ENCODE results near the gene ENTPD6. TPM values are rescaled to one million over a fixed set of nuclear protein-coding genes. Genes with fewer than 3 reads are reported as not detected.

ENTPD6 gene
- polyA plus RNA-seq, 1 donor from 2014 or later = 143 TPM

DNA sequence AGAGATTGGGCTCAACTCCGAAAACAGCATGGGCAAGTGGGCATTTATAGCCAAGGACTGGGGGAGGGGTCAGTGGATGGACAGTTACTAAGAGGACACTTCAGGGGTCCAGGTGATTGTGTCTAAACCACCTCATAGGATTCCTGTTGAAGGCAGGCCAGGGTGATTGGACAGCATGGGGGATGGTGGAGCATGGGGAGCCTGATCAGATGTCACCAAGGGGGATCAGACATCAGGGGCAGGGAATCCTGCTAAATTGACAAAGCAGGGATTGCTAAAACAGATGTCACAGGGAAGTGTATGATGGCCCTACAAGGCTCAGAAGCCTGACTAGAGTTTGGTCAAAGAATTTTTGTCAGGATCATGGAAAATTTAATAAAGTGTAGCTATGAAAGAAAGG is 49.9 kb downstream of the ENTPD6 start:
- H3K27ac ChIP-seq (ENCODE audit: low read length) = no peak overlapping the region
- H3K36me3 ChIP-seq (ENCODE audit: insufficient read depth, low read length) = no peaks in the 10 kb centered on the region
- no peak overlapping the region for H2AFZ ChIP-seq (ENCODE audit: low read depth, low read length)
- peaks cover 5% of the 10 kb centered on the region for H3F3A ChIP-seq (ENCODE audit: insufficient read depth, low read length, poor library complexity, severe bottlenecking)
- H4K20me1 ChIP-seq (ENCODE audit: insufficient read depth) = no peaks in the 10 kb centered on the region
- TF ChIP-seq TAF1 (IDR thresholded peaks at IDR 0.05; ENCODE audit: low read depth) = no peak
- TF ChIP-seq, protein P1, sequence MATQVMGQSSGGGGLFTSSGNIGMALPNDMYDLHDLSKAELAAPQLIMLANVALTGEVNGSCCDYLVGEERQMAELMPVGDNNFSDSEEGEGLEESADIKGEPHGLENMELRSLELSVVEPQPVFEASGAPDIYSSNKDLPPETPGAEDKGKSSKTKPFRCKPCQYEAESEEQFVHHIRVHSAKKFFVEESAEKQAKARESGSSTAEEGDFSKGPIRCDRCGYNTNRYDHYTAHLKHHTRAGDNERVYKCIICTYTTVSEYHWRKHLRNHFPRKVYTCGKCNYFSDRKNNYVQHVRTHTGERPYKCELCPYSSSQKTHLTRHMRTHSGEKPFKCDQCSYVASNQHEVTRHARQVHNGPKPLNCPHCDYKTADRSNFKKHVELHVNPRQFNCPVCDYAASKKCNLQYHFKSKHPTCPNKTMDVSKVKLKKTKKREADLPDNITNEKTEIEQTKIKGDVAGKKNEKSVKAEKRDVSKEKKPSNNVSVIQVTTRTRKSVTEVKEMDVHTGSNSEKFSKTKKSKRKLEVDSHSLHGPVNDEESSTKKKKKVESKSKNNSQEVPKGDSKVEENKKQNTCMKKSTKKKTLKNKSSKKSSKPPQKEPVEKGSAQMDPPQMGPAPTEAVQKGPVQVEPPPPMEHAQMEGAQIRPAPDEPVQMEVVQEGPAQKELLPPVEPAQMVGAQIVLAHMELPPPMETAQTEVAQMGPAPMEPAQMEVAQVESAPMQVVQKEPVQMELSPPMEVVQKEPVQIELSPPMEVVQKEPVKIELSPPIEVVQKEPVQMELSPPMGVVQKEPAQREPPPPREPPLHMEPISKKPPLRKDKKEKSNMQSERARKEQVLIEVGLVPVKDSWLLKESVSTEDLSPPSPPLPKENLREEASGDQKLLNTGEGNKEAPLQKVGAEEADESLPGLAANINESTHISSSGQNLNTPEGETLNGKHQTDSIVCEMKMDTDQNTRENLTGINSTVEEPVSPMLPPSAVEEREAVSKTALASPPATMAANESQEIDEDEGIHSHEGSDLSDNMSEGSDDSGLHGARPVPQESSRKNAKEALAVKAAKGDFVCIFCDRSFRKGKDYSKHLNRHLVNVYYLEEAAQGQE (IDR thresholded peaks at IDR 0.05; ENCODE audit: borderline replicate concordance) = no peak
- TF ChIP-seq, protein P2, sequence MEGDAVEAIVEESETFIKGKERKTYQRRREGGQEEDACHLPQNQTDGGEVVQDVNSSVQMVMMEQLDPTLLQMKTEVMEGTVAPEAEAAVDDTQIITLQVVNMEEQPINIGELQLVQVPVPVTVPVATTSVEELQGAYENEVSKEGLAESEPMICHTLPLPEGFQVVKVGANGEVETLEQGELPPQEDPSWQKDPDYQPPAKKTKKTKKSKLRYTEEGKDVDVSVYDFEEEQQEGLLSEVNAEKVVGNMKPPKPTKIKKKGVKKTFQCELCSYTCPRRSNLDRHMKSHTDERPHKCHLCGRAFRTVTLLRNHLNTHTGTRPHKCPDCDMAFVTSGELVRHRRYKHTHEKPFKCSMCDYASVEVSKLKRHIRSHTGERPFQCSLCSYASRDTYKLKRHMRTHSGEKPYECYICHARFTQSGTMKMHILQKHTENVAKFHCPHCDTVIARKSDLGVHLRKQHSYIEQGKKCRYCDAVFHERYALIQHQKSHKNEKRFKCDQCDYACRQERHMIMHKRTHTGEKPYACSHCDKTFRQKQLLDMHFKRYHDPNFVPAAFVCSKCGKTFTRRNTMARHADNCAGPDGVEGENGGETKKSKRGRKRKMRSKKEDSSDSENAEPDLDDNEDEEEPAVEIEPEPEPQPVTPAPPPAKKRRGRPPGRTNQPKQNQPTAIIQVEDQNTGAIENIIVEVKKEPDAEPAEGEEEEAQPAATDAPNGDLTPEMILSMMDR (IDR thresholded peaks at IDR 0.05; ENCODE audit: poor library complexity, severe bottlenecking) = no peak
- no peak for TF ChIP-seq POLR2AphosphoS5 (IDR thresholded peaks at IDR 0.05)
- no peak for TF ChIP-seq EP300 (conservative IDR thresholded peaks at IDR 0.05; ENCODE audit: poor library complexity, severe bottlenecking)
- H3K9me3 ChIP-seq (ENCODE audit: low read length) = no peaks in the 10 kb centered on the region
- peaks cover 15% of the 10 kb centered on the region for H3K79me2 ChIP-seq (replicated peaks; ENCODE audit: insufficient read depth, low read length)
- no peaks in the 10 kb centered on the region for H3K9me2 ChIP-seq (ENCODE audit: insufficient read depth, low read length)
- H3K4me2 ChIP-seq (ENCODE audit: low read length) = no peak overlapping the region
- no peaks in the 10 kb centered on the region for H3K27me3 ChIP-seq (ENCODE audit: insufficient read depth, low read depth, low read length)
- H3K9ac ChIP-seq (ENCODE audit: low read length) = no peak overlapping the region
- H3K4me3 ChIP-seq (ENCODE audit: low read length) = no peak overlapping the region

DNA sequence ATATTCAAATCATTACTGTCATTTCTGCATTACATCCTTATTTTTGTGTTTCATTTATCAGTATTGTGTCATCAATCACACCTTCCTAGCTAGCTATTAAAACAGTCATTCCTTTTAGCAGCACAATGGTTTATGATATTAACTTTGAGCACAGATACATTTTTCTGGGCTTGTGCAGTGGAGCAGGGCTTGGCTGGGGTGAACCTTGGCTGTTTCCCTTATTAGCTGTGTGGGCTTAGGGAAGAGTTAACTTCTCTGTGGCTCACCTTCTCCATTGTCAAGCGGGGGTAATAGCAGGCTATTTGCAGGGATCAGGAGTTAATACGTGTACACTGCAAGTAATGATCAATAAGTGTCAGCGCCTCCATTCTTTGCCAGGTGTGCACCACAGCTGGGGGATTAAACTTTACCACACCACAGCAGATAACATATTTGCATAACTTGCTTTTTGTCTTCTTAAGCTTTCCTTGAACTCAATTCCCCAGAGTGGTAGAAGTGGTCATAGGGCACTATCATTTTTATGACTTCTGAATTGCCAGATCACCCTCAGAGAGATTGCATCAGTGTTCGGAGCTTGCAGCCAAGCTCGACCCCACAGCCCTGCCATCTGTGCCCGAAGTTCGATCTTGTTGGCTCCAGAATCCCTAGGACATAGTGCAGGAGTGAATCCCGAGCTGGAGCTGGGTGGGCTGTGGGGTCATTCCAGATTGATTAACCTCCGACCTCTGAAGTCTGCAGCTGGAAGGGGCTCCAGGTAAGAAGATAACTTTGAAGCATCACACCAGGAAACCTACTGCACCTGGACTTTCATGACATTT is 50.9 kb downstream of the ENTPD6 start:
- no peak overlapping the region for H3K4me2 ChIP-seq (ENCODE audit: low read length)
- H3K9ac ChIP-seq (ENCODE audit: low read length) = no peak overlapping the region
- no peak overlapping the region for H3K27ac ChIP-seq (ENCODE audit: low read length)
- H3K36me3 ChIP-seq (ENCODE audit: insufficient read depth, low read length) = no peaks in the 10 kb centered on the region
- peaks cover 24% of the 10 kb centered on the region for H3K79me2 ChIP-seq (replicated peaks; ENCODE audit: insufficient read depth, low read length)
- H3K9me3 ChIP-seq (ENCODE audit: low read length) = no peaks in the 10 kb centered on the region
- TF ChIP-seq, protein P2 (IDR thresholded peaks at IDR 0.05; ENCODE audit: poor library complexity, severe bottlenecking) = no peak
- no peak for TF ChIP-seq MXI1 (conservative IDR thresholded peaks at IDR 0.05; ENCODE audit: poor library complexity, severe bottlenecking)
- TF ChIP-seq EZH2 (IDR thresholded peaks at IDR 0.05; ENCODE audit: borderline replicate concordance, insufficient read depth, low read length, poor library complexity, severe bottlenecking) = no peak
- TF ChIP-seq EP300 (conservative IDR thresholded peaks at IDR 0.05; ENCODE audit: poor library complexity, severe bottlenecking) = no peak
- TF ChIP-seq, protein P1 (IDR thresholded peaks at IDR 0.05; ENCODE audit: borderline replicate concordance) = no peak
- TF ChIP-seq SMC3 (conservative IDR thresholded peaks at IDR 0.05; ENCODE audit: poor library complexity) = no peak
- no peaks in the 10 kb centered on the region for H3K27me3 ChIP-seq (ENCODE audit: insufficient read depth, low read depth, low read length)
- H3K9me2 ChIP-seq (ENCODE audit: insufficient read depth, low read length) = no peaks in the 10 kb centered on the region
- H3F3A ChIP-seq (ENCODE audit: insufficient read depth, low read length, poor library complexity, severe bottlenecking) = peaks cover 5% of the 10 kb centered on the region
- H2AFZ ChIP-seq (ENCODE audit: low read depth, low read length) = no peak overlapping the region
- H3K4me3 ChIP-seq (ENCODE audit: low read length) = no peak overlapping the region
- no peaks in the 10 kb centered on the region for H4K20me1 ChIP-seq (ENCODE audit: insufficient read depth)
